NCI-H446 treated with DMSO at 0.1 percent for 48 hours (cell line): ENCODE data around the gene ZNF30.
"Not testable (repeated sequence)": the region's sequence is repeated elsewhere in the genome, so short reads cannot be mapped to it uniquely, and the experiment has no call there.

Experiments used
- DNase-seq: peaks from one replicate; lab custom pipeline; 2025; lab: John Stamatoyannopoulos, UW

ZNF30 gene

DNA sequence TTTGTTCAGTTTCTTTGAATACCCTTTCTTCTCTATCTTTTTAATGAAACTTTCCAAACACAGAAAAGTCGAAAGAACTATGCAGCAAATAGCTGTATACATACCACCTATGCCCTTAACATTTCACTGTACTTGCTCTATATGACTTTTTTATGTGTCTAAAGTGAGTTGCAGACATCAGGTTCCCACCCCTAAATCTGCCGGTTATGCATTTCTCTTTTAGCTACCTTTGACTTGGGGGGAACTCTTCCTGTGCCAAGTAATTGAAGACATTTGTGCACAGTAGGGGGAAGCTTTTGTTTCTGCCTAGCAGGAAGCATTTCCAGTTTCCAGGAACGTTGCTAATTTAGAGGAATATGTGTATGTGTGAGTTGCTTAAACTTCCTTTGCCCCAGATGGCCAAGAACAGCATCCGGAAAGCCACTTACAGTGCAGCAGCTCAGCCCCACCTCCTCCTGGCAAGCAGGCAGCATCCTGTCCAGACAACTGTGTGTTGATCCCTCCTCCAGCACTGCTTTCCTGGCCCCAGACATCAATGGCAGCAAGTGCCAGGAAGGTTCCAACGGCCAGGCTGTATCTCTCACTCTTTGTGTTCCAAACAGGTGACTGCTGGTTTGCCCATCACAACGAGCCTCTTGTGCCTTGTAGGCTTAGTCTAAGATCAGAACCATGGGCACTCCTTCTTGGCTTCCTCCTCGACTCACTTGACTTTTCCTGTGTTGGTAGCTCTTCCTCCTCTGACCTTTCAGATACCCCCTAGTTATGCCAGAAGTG lies 58.7 kb downstream of the ZNF30 start:
- DNase-seq = peak; percentile 12

DNA sequence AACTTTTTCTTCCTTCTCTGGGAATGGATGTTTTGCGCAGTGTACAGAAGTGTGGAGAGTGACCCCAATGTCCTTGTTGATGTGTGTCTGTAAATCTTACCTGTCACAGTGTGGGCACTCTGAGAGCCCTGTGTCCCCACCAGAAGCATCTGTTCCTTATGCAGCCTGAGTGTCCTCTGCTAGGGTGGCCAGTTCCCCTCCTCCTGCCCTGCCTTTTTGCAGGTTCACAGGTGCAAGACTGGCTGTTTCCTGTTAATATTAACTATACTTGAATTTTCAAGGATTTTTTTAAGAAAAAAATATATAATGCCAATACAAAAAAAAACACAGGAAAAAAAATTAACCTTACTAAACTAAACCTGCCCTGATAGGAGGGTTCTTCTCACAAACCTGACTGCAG lies 61.4 kb downstream of the ZNF30 start:
- DNase-seq = no peak

DNA sequence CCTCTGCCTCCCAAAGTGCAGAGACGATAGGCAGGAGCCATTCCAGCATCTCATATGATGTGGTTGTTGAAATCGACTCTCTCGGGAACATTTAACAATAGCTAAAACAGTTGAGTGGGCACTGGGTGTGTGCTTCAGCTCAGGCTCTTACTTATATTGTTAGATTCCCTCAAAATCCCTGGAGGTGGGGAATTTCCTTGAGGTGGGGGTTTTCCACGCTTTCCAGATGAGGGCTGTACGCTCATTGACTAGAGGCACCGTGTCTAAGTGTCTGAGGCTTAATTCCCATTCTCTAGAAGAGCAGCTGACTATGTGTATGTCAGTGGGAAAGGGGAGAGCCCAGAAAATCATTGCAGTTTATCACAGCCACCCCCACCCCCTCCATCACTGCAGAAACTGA lies 62.6 kb downstream of the ZNF30 start:
- DNase-seq = no peak

DNA sequence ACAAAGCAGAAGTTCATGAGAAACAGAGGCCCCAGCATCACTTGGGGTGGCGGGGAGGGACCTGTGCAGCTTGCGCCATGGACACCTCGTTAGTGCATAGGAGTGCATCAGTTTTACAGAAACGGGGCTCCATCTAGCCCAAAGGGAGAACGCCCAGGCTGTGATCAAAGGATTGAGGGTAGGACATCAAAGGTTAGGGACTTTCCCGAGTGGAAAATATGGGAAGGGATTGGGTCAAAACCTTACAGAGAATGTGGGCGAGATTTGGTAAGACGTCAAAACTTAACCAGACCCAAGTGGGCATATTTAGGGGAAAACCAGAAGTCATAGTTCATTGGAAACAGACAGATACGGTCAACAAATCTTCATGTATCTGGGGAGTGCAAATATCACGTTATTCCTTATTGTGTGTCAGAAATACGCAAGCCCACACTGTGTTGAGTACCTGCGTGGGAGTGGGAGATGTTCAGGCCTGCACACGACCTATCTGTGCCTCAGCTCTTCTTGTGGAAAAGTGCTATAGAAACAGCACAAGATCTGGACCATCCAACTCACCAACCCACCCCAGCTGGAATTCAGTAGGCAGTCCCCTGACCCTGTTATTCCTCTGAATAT lies 64.0 kb downstream of the ZNF30 start:
- DNase-seq = no peak

DNA sequence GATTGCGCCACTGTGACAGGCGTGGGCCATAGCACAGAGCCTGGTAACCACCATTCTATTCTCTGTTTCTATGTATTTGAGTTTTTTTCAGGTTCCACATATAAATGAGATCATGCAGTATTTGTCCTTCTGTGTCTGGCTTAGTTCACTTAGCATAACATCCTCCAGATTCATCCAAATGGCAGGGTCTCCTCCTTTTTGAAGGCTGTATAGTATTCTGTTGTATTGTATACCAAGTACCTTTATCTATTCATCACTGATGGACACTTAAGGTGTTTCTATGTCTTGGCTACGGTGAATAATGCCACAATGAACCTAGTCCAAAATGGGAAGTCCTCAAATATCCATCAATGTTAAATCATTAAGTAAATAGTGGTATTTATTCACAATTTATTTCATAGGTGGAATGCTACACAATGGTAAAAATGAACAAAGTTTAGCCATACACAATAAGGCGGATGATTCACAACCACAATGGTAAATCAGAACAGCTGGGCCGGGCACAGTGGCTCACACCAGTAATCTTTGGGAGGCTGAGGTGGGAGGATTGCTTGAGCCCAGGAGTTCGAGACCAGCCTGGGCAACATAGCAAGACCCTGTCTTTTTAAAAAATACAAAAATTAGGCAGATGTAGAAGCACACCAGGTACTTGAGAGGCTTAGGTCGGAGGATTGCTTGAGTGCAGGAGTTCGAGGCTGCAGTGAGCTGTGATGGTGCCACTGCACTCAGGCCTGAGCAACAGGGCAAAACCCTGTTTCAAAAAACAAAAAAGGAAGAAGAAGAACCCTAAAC lies 65.0 kb downstream of the ZNF30 start:
- no peak for DNase-seq

DNA sequence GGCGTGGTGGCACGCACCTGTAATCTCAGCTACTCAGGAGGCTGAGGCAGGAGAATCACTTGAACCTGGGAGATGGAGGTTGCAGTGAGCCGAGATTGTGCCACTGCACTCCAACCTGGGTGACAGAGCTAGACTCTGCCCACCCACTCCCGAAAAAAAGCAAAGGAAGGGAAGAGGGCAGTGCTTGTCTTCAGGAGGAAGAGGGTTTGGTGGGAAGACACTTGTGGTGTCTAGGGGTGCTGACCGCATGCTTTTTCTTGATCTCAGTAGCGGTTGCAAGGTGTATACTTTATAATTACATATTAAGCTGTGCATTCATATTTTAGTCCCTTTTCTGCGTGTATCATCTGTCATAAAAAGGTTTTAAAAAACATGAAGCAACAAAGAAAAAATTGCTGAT lies 65.9 kb downstream of the ZNF30 start:
- DNase-seq = not testable (repeated sequence)

DNA sequence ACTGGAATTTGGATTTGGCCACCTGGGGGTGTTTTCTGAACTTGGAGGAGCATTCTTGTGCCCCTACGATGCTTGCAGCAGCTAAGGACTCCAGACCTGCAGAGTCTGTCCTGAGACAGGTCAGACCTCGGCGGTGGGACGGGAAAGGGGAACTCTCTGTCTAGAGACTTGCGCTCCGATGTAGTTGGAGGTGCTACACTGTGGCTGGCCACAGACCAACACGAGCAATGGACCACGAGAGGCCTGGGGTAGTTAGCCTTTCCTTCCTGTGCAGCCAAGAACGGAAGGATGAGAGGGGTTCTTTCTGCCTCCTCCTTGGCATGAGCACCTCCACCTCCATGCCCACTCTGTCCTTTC lies 67.6 kb downstream of the ZNF30 start:
- DNase-seq = no peak
